Parathyroid adenoma (tissue), 2 donors: ENCODE data around the gene CORIN.

Experiments used
- H2AFZ ChIP-seq: fragments of 300-600 bp; sonication (generic); one replicate; pipeline ENCODE4 v1.7.0; 2017; ENCODE audit warnings: antibody characterized with exemption, mild to moderate bottlenecking
- H3K27ac ChIP-seq: fragments of 300-600 bp; sonication (generic); one replicate; pipeline ENCODE4 v1.7.0; 2017
- H3K27me3 ChIP-seq: fragments of 300-600 bp; sonication (generic); one replicate; pipeline ENCODE4 v1.7.0; 2017; ENCODE audit warnings: low read length; ENCODE audit not compliant: control insufficient read depth, insufficient read depth
- H3K36me3 ChIP-seq: fragments of 300-600 bp; sonication (generic); one replicate; pipeline ENCODE4 v1.7.0; 2017; ENCODE audit warnings: low read length; ENCODE audit not compliant: control insufficient read depth, insufficient read depth
- H3K4me1 ChIP-seq: fragments of 300-600 bp; sonication (generic); one replicate; pipeline ENCODE4 v1.7.0; 2017; ENCODE audit warnings: control low read depth
- H3K4me2 ChIP-seq: fragments of 300-600 bp; sonication (generic); one replicate; pipeline ENCODE4 v1.7.0; 2017; ENCODE audit warnings: low read length
- H3K4me3 ChIP-seq: fragments of 300-600 bp; sonication (generic); one replicate; pipeline ENCODE4 v1.7.0; 2017; ENCODE audit warnings: low read depth, low read length
- H3K79me2 ChIP-seq: fragments of 300-600 bp; sonication (generic); one replicate; pipeline ENCODE4 v1.7.0; 2017; ENCODE audit warnings: control low read depth
- H3K9ac ChIP-seq: fragments of 300-600 bp; sonication (generic); one replicate; pipeline ENCODE4 v1.7.0; 2017; ENCODE audit warnings: mild to moderate bottlenecking
- H3K9me3 ChIP-seq: fragments of 300-600 bp; sonication (generic); one replicate; pipeline ENCODE4 v1.7.0; 2017; ENCODE audit warnings: low read length; ENCODE audit not compliant: control insufficient read depth
- CTCF ChIP-seq: fragments of 300-600 bp; sonication (generic); IDR thresholded peaks from one replicate; pipeline ENCODE4 v1.7.0; 2017; ENCODE audit warnings: antibody characterized with exemption, mild to moderate bottlenecking
- donor health status: primary hyperparathyroidism.

Gene CORIN

GRCh38 chr4:47747211-47747610, 90.7 kb downstream of the CORIN start:
- Histone ChIP-seq H3K27me3 (no peaks in the 10 kb centered on the region), H3K9me3 (no peaks in the 10 kb centered on the region), H3K9ac (no peak overlapping the region), H3K4me1 (no peaks in the 10 kb centered on the region), H3K4me2 (no peak overlapping the region), H2AFZ (no peak overlapping the region), H3K27ac (no peak overlapping the region), H3K4me3 (no peak overlapping the region), H3K79me2 (no peaks in the 10 kb centered on the region), H3K36me3 (no peaks in the 10 kb centered on the region)
- TF ChIP-seq CTCF, result no peak

GRCh38 chr4:47746122-47746521, 91.7 kb downstream of the CORIN start:
- Histone ChIP-seq H3K36me3 (no peaks in the 10 kb centered on the region), H3K9ac (no peak overlapping the region), H3K4me2 (no peak overlapping the region), H3K4me1 (no peaks in the 10 kb centered on the region), H3K27me3 (no peaks in the 10 kb centered on the region), H3K27ac (no peak overlapping the region), H3K9me3 (no peaks in the 10 kb centered on the region), H3K79me2 (no peaks in the 10 kb centered on the region), H2AFZ (no peak overlapping the region), H3K4me3 (no peak overlapping the region)
- TF ChIP-seq CTCF, result no peak

GRCh38 chr4:47744843-47745382, 93.0 kb downstream of the CORIN start:
- no peak overlapping the region for H3K9ac ChIP-seq
- no peaks in the 10 kb centered on the region for H3K9me3 ChIP-seq
- H2AFZ ChIP-seq, result no peak overlapping the region
- no peak overlapping the region for H3K27ac ChIP-seq
- peak overlapping the region; percentile 41 for H3K4me2 ChIP-seq
- H3K4me1 ChIP-seq, result no peaks in the 10 kb centered on the region
- no peaks in the 10 kb centered on the region for H3K36me3 ChIP-seq
- peak overlapping the region; percentile 43 for H3K4me3 ChIP-seq
- H3K27me3 ChIP-seq, result no peaks in the 10 kb centered on the region
- H3K79me2 ChIP-seq, result no peaks in the 10 kb centered on the region
- no peak for TF ChIP-seq CTCF

GRCh38 chr4:47744253-47744652, 93.6 kb downstream of the CORIN start:
- H3K9me3 ChIP-seq, result no peaks in the 10 kb centered on the region
- no peak overlapping the region for H2AFZ ChIP-seq
- no peak for TF ChIP-seq CTCF
- peak overlapping the region; percentile 41 for H3K4me2 ChIP-seq
- H3K27me3 ChIP-seq, result no peaks in the 10 kb centered on the region
- H3K4me3 ChIP-seq, result peak overlapping the region; percentile 43
- no peaks in the 10 kb centered on the region for H3K4me1 ChIP-seq
- no peak overlapping the region for H3K9ac ChIP-seq
- no peaks in the 10 kb centered on the region for H3K79me2 ChIP-seq
- no peak overlapping the region for H3K27ac ChIP-seq
- H3K36me3 ChIP-seq, result no peaks in the 10 kb centered on the region

GRCh38 chr4:47741200-47741599, 96.7 kb downstream of the CORIN start:
- Histone ChIP-seq H3K27me3 (no peaks in the 10 kb centered on the region), H3K9ac (no peak overlapping the region), H3K4me1 (no peaks in the 10 kb centered on the region), H3K4me2 (no peak overlapping the region), H3K4me3 (no peak overlapping the region), H3K9me3 (no peaks in the 10 kb centered on the region), H3K27ac (no peak overlapping the region), H2AFZ (no peak overlapping the region), H3K79me2 (no peaks in the 10 kb centered on the region), H3K36me3 (no peaks in the 10 kb centered on the region)
- TF ChIP-seq CTCF, result no peak
